ENCODE data around the gene NR2E1. TPM values are rescaled to one million over a fixed set of nuclear protein-coding genes. Genes with fewer than 3 reads are reported as not detected.
A peak's percentile ranks its signal among the peaks of the same experiment; 100 is the strongest.

The NR2E1 gene
- total RNA-seq, 6 donors from 2014 or later = not detected

- Histone ChIP-seq H3K27ac (no peak overlapping the region), H3K4me1 (peaks cover 40 to 51% (median 44%) of the 10 kb centered on the region in 4 donors), H3K36me3 (no peaks in the 10 kb centered on the region), H3K4me3 (peak overlapping the region in 3 of 4 donors; percentile 50 to 66 (median 62)), H3K9me3 (no peaks in the 10 kb centered on the region), H3K27me3 (peaks cover 0 to 50% (median 32%) of the 10 kb centered on the region in 4 donors)
- ATAC-seq (ENCODE audit: low FRiP score in 2 of 2) (no peak), DNase-seq (peak in 1 of 2 donors; percentile 82)
- WGBS, 2 donors = 6 to 10% methylated on average over 47 to 57 of the region's 67 CpGs
- TF ChIP-seq POLR2AphosphoS5 (IDR thresholded peaks at IDR 0.05) = no peak
- TF ChIP-seq EP300 (IDR thresholded peaks at IDR 0.05) = no peak
Measured at GRCh38 chr6:108118810-108119768, 46.7 kb upstream of the NR2E1 start.

DNA sequence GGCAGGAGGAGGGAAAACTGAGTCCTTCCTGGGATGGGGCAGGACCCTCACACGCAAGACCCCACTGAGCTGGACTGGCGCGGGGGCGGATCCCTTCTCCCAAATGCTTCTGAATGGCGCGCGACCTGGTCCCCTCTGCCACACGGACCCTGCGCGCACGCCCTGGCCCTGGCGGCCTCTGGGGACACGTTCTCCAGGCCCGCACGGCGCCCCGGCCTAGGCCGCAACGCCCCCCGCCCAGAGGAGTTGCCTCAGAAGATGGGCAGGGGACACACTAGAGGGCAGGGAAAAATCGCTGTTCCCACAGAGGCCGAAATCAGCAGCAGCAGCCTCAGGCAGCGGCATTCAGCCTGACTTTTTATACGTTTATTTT lies 46.1 kb upstream of the NR2E1 start:
- no peak for TF ChIP-seq CTCF (IDR thresholded peaks at IDR 0.05)
- no peak for TF ChIP-seq POLR2AphosphoS5 (IDR thresholded peaks at IDR 0.05)
- no peak for TF ChIP-seq POLR2A (IDR thresholded peaks at IDR 0.05)
- TF ChIP-seq EP300 (IDR thresholded peaks at IDR 0.05) = no peak
- peak in 1 of 2 donors; percentile 85 for DNase-seq
- Histone ChIP-seq H3K27me3 (peaks cover 0 to 50% (median 29%) of the 10 kb centered on the region in 4 donors), H3K9me3 (no peaks in the 10 kb centered on the region), H3K4me1 (peaks cover 35 to 44% (median 39%) of the 10 kb centered on the region in 4 donors), H3K4me3 (no peak overlapping the region), H3K36me3 (no peaks in the 10 kb centered on the region), H3K27ac (no peak overlapping the region)
- no peak for ATAC-seq (ENCODE audit: low FRiP score in 2 of 2)
- 57 to 61% methylated on average over 9 to 22 of the region's 24 CpGs for WGBS, 2 donors

DNA sequence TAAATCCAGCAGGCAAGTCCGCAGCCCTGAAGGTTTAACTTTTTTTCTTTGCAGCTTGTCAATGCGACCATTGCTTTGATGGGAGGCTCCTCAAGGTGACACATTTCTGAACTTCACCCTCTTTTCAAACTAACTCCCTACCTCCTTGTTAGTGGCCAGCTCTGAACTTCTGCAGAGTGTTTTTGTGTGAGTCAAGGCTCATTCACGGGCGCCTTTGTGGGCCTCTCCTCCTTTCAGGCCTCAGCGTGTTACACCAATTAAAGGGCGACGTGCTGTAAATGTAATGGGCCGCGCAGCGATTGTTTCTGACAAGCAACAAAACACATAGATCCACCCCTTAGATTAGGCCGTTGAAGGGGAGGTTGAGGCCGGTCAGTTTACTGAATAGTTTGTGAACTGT lies 45.5 kb upstream of the NR2E1 start:
- TF ChIP-seq CTCF (IDR thresholded peaks at IDR 0.05) = no peak
- no peak for TF ChIP-seq POLR2AphosphoS5 (IDR thresholded peaks at IDR 0.05)
- H3K36me3 ChIP-seq = no peaks in the 10 kb centered on the region
- no peaks in the 10 kb centered on the region for H3K9me3 ChIP-seq
- H3K27ac ChIP-seq = no peak overlapping the region
- H3K27me3 ChIP-seq = peaks cover 0 to 46% (median 26%) of the 10 kb centered on the region in 4 donors
- H3K4me3 ChIP-seq = no peak overlapping the region
- ATAC-seq (ENCODE audit: low FRiP score in 2 of 2) (no peak), DNase-seq (no peak)
- peaks cover 29 to 38% (median 34%) of the 10 kb centered on the region in 4 donors for H3K4me1 ChIP-seq
- WGBS, 2 donors = 73 to 79% methylated on average over 12 of the region's 12 CpGs

DNA sequence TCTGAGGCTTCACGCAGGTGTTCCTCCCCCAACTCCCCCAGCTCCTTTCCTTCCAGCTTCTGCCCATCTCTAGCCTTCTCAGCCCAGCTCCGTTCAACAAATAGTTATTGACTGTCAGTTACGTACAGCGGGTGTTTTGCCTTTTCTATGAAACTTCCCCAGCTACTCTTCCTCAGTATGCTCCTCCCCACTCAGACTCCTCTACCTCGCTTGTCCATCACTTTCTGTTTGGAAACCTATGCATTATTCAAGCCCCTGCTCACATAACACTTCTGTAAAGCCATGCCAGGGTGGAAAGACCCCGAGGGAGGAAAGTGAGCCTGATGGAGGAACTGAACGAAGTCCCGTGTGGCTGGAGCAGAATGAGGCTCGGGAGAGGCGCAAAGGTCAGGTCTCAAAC lies 44.2 kb upstream of the NR2E1 start:
- TF ChIP-seq EP300 (IDR thresholded peaks at IDR 0.05) = no peak
- TF ChIP-seq POLR2AphosphoS5 (IDR thresholded peaks at IDR 0.05) = no peak
- no peak for TF ChIP-seq POLR2A (IDR thresholded peaks at IDR 0.05)
- TF ChIP-seq CTCF (IDR thresholded peaks at IDR 0.05) = no peak
- no peaks in the 10 kb centered on the region for H3K36me3 ChIP-seq
- peaks cover 25 to 32% (median 26%) of the 10 kb centered on the region in 4 donors for H3K4me1 ChIP-seq
- WGBS, 2 donors = 41 to 52% methylated on average over 10 of the region's 10 CpGs
- H3K27me3 ChIP-seq = peaks cover 0 to 37% (median 21%) of the 10 kb centered on the region in 4 donors
- ATAC-seq (ENCODE audit: low FRiP score in 2 of 2) = no peak
- H3K27ac ChIP-seq = no peak overlapping the region
- no peaks in the 10 kb centered on the region for H3K9me3 ChIP-seq
- no peak overlapping the region for H3K4me3 ChIP-seq
- no peak for DNase-seq

- no peak for DNase-seq
- TF ChIP-seq EP300 (IDR thresholded peaks at IDR 0.05) = no peak
- TF ChIP-seq POLR2AphosphoS5 (IDR thresholded peaks at IDR 0.05) = no peak
- no peak for TF ChIP-seq POLR2A (IDR thresholded peaks at IDR 0.05)
- TF ChIP-seq CTCF (IDR thresholded peaks at IDR 0.05) = no peak
Measured at GRCh38 chr6:108123481-108123929, 42.3 kb upstream of the NR2E1 start.

More at GRCh38 chr6:108123481-108123929, 42.3 kb upstream of the NR2E1 start:
- ATAC-seq (ENCODE audit: low FRiP score in 2 of 2) = no peak
- 29 to 32% methylated on average over 11 to 13 of the region's 13 CpGs for WGBS, 2 donors
- Histone ChIP-seq H3K9me3 (no peaks in the 10 kb centered on the region), H3K4me1 (peaks cover 11 to 14% (median 12%) of the 10 kb centered on the region in 4 donors), H3K27me3 (peaks cover 0 to 18% (median 13%) of the 10 kb centered on the region in 4 donors), H3K27ac (no peak overlapping the region), H3K36me3 (no peaks in the 10 kb centered on the region), H3K4me3 (no peak overlapping the region)

Data from upper lobe of left lung (tissue), 6 donors.